Metanephros (tissue), 2 donors: Measurements from ENCODE around the gene TRPM1. TPM values are rescaled to one million over a fixed set of nuclear protein-coding genes. Genes with fewer than 3 reads are reported as not detected.

Experiments
- small RNA-seq: library from RNA; depleted of rRNA; stranded (forward); fragments of <200 nt; gene quantifications from one replicate; pipeline ENCODE3, GENCODE V24; 2014; ENCODE audit warnings: low replicate concordance
- total RNA-seq: library from RNA; depleted of rRNA; stranded (reverse); fragments of >200 nt; gene quantifications from one replicate; pipeline ENCODE4 v1.2.3, GENCODE V29; 2014

The TRPM1 gene
- 0.41 TPM for total RNA-seq

GRCh38 chr15:31101262-31102038 is at the start of gene TRPM1:
TSS of gene TRPM1 (minus strand) at chr15:31101725. CDS start at chr15:31081355, 20,370 bp downstream.

GRCh38 chr15:30991255-30992235 is 110.0 kb downstream of the TRPM1 start, which contains the start of gene MTMR10:
TSS of gene MTMR10 (minus strand) at chr15:30991628. CDS start at chr15:30991506, 122 bp downstream.

Small RNA genes lying within 50 kb of the gene (small RNA-seq; reads per million reads assigned to genes)
- gene MIR211: 1.2 reads per million, percentile 84 among the genes with 10 or more reads in this experiment
- not detected for gene RNU6-466P

Other genes starting within 250 kb of the TRPM1 start
- gene FAN1, start 197.8 kb downstream of the TRPM1 start, total RNA-seq: 28.6 TPM
- gene MTMR10, start 110.1 kb downstream of the TRPM1 start, total RNA-seq: 62.8 TPM
- 42.6 TPM for gene KLF13, start 225.1 kb upstream of the TRPM1 start, total RNA-seq